CD4-positive, alpha-beta T cell treated with Interleukin-4 for 1 hour (primary cell): ENCODE results near the gene AP2A1.

Source experiments
- DNase-seq, 2 donors: peaks; one replicate each; pipeline ENCODE4 v3.0.0-alpha.2; 2020 to 2022

Gene AP2A1

GRCh38 chr19:49766007-49766929 lies 533 bp upstream of the AP2A1 start:
- DNase-seq, result peak; percentile 100

- no peak for DNase-seq
Measured at GRCh38 chr19:49767381-49767780, 580 bp downstream of the AP2A1 start.

- no peak for DNase-seq
Measured at GRCh38 chr19:49767967-49768581, 1.3 kb downstream of the AP2A1 start.

GRCh38 chr19:49770529-49770928 lies 3.7 kb downstream of the AP2A1 start:
- no peak for DNase-seq

GRCh38 chr19:49771674-49772139 lies 4.9 kb downstream of the AP2A1 start:
- no peak for DNase-seq

GRCh38 chr19:49772850-49773432 lies 6.1 kb downstream of the AP2A1 start:
- DNase-seq, result no peak

GRCh38 chr19:49773663-49774350 lies 7.0 kb downstream of the AP2A1 start:
- DNase-seq, result no peak

GRCh38 chr19:49774969-49775368 lies 8.2 kb downstream of the AP2A1 start:
- no peak for DNase-seq

- no peak for DNase-seq
Measured at GRCh38 chr19:49775742-49776370, 9.1 kb downstream of the AP2A1 start.

GRCh38 chr19:49776371-49776764 lies 9.6 kb downstream of the AP2A1 start:
- DNase-seq, result no peak

GRCh38 chr19:49779731-49780555 lies 13.1 kb downstream of the AP2A1 start:
- peak in 1 of 2 donors; percentile 48 for DNase-seq

GRCh38 chr19:49780861-49781260 lies 14.1 kb downstream of the AP2A1 start:
- DNase-seq, result no peak

- no peak for DNase-seq
Measured at GRCh38 chr19:49781394-49781793, 14.6 kb downstream of the AP2A1 start.

GRCh38 chr19:49782515-49782914 lies 15.7 kb downstream of the AP2A1 start:
- DNase-seq, result no peak

GRCh38 chr19:49786376-49786820 lies 19.6 kb downstream of the AP2A1 start:
- no peak for DNase-seq

- no peak for DNase-seq
Measured at GRCh38 chr19:49787746-49788145, 20.9 kb downstream of the AP2A1 start.

GRCh38 chr19:49788857-49789256 lies 22.1 kb downstream of the AP2A1 start:
- no peak for DNase-seq

- no peak for DNase-seq
Measured at GRCh38 chr19:49790866-49791265, 24.1 kb downstream of the AP2A1 start.

- DNase-seq, result no peak
Measured at GRCh38 chr19:49791776-49792445, 25.1 kb downstream of the AP2A1 start.

GRCh38 chr19:49792829-49793560 lies 26.2 kb downstream of the AP2A1 start:
- no peak for DNase-seq

GRCh38 chr19:49793561-49793840 lies 26.7 kb downstream of the AP2A1 start:
- no peak for DNase-seq
